Renal cortex interstitium (tissue), 11 donors: Measurements from ENCODE around the gene OTULIN. TPM values are rescaled to one million over a fixed set of nuclear protein-coding genes. Genes with fewer than 3 reads are reported as not detected.

ENCODE experiments used
- DNase-seq, 11 donors: peaks; one replicate each; pipeline ENCODE4 v3.0.0-alpha.2; 2013; ENCODE audit warnings: low read depth in 9 of 11, low spot score in 4 of 11; ENCODE audit errors: extremely low read depth in 1 of 11
- polyA plus RNA-seq, 3 donors: library from polyadenylated mRNA; unstranded; fragments of 120-200 nt; gene quantifications; one replicate each; pipeline ENCODE4 v1.2.1, GENCODE V29; 2013; ENCODE audit not compliant: insufficient read length in 3 of 3

The OTULIN gene
- polyA plus RNA-seq, 3 donors = 18.2 to 20.5 (median 19.4) TPM

- peak in 5 of 11 donors; percentile 12 to 39 (median 28) for DNase-seq
Observed at GRCh38 chr5:14665101-14665822, 744 bp downstream of the OTULIN start.

GRCh38 chr5:14665949-14666348 lies 1.4 kb downstream of the OTULIN start:
- DNase-seq = peak in 2 of 11 donors; percentile 22 to 32

DNA sequence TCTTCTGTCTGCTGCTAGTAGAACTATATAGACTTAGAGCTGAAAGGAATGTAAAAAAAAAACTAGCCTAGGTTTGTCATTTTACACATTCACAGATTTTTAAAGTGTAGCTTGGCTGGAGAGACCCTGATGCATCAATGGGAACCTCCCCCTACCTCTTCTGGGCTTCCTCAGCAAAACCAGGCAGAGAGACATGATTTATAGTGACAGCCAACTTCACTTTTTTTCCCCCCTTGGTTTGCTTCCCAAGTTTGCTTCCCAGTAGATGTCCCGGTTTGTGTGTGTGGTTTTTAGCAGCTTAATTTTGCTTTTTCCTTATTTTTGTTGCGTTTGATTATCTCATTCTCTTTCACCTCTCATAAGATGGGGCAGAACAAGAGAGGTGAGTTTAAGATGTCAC lies 1.8 kb downstream of the OTULIN start:
- DNase-seq = no peak

- DNase-seq = no peak
Observed at GRCh38 chr5:14667290-14667689, 2.8 kb downstream of the OTULIN start.

- DNase-seq = no peak
Observed at GRCh38 chr5:14667770-14668169, 3.3 kb downstream of the OTULIN start.

DNA sequence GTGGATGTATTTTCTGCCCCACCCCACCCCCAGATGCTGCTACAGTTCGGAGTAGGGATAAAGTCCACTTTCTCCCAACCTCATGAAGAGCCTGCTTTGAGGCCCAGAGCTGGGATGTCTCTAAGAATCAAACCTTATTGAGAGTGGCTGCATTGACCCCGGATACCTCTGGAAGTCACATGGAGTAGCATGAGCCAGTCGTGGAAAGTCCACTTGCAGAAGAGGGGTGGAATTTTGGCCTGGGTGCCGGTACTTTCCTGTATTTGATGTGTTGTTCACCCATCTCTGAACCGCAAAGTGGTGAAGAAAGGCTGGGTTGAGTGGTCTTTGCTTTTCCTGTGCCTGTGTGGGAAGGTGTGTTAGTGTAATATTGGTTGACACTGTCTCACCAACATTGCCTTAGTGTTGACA lies 3.7 kb downstream of the OTULIN start:
- no peak for DNase-seq

- DNase-seq = no peak
Observed at GRCh38 chr5:14669415-14669814, 4.9 kb downstream of the OTULIN start.

GRCh38 chr5:14669975-14670374 lies 5.5 kb downstream of the OTULIN start:
- DNase-seq = no peak

GRCh38 chr5:14671414-14671813 lies 6.9 kb downstream of the OTULIN start:
- DNase-seq = no peak

DNA sequence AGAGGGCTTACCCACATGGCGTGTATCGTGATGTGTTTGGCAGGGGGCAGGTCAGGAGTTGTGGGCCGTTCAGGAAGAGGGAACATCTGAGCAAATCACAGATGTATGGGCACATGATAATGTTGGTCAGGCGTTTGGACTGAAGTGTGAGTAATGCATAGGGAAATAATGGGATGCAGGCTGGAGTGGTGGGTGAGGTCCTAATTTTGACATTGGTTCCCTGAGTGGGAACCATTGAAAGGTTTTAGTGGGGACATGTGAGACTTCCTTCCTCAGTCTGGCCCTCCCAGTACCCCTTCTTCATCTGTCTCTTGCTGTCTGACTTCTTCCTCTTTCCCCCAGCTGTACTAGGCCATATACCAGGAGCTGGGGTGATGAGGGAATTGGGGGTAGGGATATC lies 7.6 kb downstream of the OTULIN start:
- DNase-seq = no peak

- DNase-seq = no peak
Observed at GRCh38 chr5:14672484-14673394, 8.2 kb downstream of the OTULIN start.

GRCh38 chr5:14673443-14673842 lies 8.9 kb downstream of the OTULIN start:
- no peak for DNase-seq

- DNase-seq = peak in 4 of 11 donors; percentile 34 to 61 (median 38)
Observed at GRCh38 chr5:14674983-14675854, 10.7 kb downstream of the OTULIN start.

DNA sequence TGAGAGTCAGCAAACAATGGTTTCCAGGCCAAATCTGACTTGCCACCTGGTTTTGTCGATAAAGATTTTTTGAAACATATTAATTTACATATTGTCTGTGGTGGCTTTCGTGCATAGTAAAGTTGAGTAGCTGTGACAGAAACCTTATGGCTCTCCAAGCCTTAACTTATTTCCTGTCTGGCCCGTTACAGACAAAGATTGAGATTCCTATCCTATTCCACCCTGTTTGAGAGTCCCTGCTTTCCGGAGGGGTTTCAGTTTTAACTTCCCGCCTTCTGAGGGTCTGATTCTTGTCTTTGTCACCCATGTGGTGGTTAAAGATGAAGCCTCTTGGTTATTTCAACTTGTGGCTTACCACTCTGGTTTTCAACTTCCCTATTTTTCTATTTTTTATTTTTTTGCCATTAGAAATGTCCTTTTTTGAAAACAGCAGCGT lies 11.4 kb downstream of the OTULIN start:
- DNase-seq = peak in 1 of 11 donors; percentile 20

DNA sequence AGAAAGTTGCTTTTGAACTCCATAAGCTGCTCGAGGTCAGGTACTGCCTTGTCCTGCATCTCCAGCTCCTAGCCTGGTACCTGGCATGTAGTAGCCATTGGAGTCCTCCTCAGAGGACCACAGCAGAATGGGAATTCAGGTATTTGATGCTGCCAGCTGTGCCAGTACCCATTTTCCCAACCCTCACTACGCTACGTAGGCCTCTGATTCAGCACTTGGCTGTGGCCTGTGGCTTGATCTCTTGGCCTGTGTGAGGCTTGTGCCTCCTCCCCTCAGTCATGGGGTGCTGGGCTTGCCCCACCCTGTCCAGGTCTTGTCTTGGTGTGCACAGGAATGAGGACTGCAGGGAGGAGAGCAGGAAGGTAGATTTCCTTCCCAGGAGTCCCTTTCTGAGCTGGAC lies 11.8 kb downstream of the OTULIN start:
- no peak for DNase-seq

DNA sequence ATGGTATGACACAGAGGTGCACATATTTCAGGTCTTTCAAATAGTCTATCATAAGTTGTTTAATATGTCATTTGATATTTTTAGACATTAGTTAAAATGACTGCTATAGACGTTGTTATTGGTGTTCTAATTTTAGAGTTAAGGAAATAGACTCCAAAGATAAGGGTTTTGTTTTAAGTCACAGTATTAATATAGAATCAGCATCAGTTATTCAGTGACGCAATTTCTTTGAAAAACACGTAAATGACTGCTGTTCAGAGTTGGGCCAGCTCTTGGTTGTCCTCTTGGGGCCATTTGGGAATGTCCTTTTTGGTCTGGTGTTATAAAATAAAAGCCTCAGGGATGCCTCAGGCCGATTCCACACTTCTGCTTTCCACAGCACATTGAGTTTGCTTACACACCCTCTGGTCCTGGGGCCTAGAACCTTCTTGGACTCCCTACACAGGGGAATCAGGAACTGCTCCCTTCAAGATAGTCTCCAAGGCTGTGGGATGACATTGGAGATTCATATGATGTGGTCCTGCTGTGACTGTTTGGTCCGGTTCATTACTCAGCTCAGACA lies 14.3 kb downstream of the OTULIN start:
- DNase-seq = no peak

DNA sequence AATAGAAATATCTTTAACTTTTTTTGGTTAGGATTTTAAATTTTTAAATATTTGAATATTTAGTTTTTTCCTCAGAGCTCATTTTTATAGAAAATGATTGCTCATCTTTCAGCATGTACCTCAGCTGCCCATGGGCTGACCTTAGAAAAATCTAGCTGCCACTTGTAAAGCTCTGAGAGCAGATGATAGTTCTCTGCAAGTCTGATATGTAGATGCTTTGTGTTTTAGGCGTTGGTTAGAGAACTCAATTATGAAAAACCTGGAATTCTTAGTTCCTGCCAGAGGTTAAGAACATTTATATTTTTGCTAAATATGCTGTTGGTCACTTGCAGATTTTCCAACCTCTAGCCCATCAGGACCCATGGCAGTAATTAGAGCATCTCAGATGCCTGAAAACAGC lies 15.1 kb downstream of the OTULIN start:
- DNase-seq = no peak

- no peak for DNase-seq
Observed at GRCh38 chr5:14681236-14681752, 16.8 kb downstream of the OTULIN start.
